Dendritic cell treated with granulocyte-macrophage colony-stimulating factor and Interleukin-4, amounts not matched to agents 40 ng/mL and 50 ng/mL, for 4 days (primary cell): ENCODE measurements around the gene CHST3.
"Not testable (repeated sequence)": the region's sequence is repeated elsewhere in the genome, so short reads cannot be mapped to it uniquely, and the experiment has no call there.

ENCODE experiments used
- H3K27ac Mint-ChIP-seq: one replicate; pipeline ENCODE4 v1.8.0; 2022; ENCODE audit warnings: mild to moderate bottlenecking, mixed read lengths
- H3K27me3 Mint-ChIP-seq: one replicate; pipeline ENCODE4 v1.8.0; 2022; ENCODE audit warnings: mild to moderate bottlenecking, mixed read lengths
- H3K36me3 Mint-ChIP-seq: one replicate; pipeline ENCODE4 v1.8.0; 2022; ENCODE audit warnings: low read depth, mixed read lengths
- H3K4me1 Mint-ChIP-seq: one replicate; pipeline ENCODE4 v1.8.0; 2022; ENCODE audit warnings: low read depth, mixed read lengths
- H3K4me3 Mint-ChIP-seq: one replicate; pipeline ENCODE4 v1.8.0; 2022; ENCODE audit warnings: mild to moderate bottlenecking, moderate library complexity, mixed read lengths
- H3K9me3 Mint-ChIP-seq: one replicate; pipeline ENCODE4 v1.8.0; 2022; ENCODE audit warnings: mixed read lengths
- intact Hi-C: fragments of 100-400 bp; cut with micrococcal nuclease; formaldehyde crosslinking; loops from one replicate; pipeline ENCODE4 v1.15.0; 2022

CHST3 gene

DNA sequence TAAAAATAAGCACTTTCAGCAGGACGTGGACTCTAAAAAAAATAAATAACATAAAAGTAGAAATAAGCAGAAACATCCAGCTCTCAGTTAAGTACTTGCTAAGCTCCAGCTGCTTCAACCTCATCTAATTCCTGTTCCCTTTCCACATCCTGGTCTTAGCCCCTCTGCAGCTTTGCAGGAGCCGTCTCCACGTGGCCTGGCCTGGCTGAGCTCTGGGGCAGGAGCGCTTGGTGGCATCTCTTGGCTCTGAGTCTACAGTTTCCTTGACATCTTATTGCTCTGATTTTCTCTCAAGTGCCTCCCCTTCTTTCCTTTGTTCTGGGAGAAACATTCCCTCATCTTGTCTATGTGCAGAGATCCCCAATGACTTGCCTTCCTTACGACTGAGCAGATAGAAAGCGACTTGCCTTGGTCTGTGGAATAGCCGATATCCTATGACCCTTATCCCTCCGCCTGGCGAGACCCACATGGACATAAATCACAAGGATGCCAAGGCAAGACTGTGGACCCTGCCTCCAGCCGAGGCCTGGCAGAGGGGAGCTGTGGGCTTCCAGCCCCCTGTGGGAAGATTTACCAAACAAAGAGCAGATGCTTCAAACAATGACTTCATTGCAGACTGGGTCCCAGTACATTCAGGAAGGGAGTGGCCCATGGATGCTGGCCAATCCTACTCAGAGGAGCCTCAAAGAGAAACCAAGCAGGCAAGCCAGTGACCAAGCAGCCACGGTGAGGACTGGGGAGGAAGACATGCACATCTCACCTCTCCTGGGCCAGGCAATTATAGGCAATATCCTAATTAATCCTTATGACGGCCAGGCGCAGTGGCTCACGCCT lies 62.3 kb downstream of the CHST3 start:
- no peaks in the 10 kb centered on the region for H3K36me3 Mint-ChIP-seq
- H3K9me3 Mint-ChIP-seq, result no peaks in the 10 kb centered on the region
- H3K27ac Mint-ChIP-seq, result no peak overlapping the region
- H3K4me3 Mint-ChIP-seq, result no peak overlapping the region
- intact Hi-C loops, result no loop called here
- peaks cover 16% of the 10 kb centered on the region for H3K27me3 Mint-ChIP-seq
- H3K4me1 Mint-ChIP-seq, result peaks cover 4% of the 10 kb centered on the region

DNA sequence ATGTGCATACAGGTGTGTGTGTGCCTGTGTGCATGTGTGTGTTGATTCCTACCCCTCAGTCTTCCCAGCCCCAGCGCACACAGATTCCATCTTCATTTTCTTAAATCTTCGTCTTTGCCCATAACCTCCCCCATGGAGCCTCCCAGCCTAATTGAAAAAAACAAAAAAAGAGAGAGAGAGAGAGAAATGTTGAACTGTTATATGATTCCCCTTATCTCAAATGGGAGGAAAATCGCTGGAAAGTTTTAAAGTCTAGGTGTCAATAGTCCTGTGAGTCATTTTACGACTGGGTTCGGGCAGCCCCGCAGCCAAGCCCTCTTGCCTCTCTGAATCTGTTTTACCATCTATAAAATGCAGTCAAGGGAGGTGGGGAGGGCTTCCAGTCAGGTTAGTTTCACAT lies 63.3 kb downstream of the CHST3 start:
- Mint-ChIP-seq H3K9me3 (no peaks in the 10 kb centered on the region), H3K4me3 (no peak overlapping the region), H3K4me1 (peaks cover 3% of the 10 kb centered on the region), H3K27ac (no peak overlapping the region), H3K27me3 (peaks cover 25% of the 10 kb centered on the region), H3K36me3 (no peaks in the 10 kb centered on the region)
- intact Hi-C loops, result no loop called here

DNA sequence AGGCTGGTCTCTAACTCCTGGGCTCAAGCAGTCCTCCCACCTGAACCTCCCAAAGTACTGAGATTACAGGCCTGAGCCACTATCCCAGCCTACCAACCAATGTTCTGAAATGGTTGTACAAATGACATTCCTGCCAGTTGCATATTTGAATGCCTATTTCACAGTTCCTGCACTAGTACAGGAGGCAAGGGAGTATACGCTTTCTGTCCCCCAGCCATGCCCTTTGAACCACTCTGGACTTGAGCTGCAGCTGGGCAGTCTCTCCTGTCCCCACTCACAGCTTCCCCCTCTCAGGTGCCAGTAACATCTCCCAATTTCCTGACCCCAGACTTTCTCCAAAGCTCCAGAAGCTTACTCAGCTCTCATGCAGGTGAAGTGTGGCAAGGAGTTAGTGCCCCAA lies 65.2 kb downstream of the CHST3 start:
- Mint-ChIP-seq H3K36me3 (no peaks in the 10 kb centered on the region), H3K9me3 (no peaks in the 10 kb centered on the region), H3K4me1 (peaks cover 10% of the 10 kb centered on the region), H3K27me3 (peaks cover 24% of the 10 kb centered on the region), H3K4me3 (no peak overlapping the region), H3K27ac (no peak overlapping the region)
- intact Hi-C loops, result no loop called here

DNA sequence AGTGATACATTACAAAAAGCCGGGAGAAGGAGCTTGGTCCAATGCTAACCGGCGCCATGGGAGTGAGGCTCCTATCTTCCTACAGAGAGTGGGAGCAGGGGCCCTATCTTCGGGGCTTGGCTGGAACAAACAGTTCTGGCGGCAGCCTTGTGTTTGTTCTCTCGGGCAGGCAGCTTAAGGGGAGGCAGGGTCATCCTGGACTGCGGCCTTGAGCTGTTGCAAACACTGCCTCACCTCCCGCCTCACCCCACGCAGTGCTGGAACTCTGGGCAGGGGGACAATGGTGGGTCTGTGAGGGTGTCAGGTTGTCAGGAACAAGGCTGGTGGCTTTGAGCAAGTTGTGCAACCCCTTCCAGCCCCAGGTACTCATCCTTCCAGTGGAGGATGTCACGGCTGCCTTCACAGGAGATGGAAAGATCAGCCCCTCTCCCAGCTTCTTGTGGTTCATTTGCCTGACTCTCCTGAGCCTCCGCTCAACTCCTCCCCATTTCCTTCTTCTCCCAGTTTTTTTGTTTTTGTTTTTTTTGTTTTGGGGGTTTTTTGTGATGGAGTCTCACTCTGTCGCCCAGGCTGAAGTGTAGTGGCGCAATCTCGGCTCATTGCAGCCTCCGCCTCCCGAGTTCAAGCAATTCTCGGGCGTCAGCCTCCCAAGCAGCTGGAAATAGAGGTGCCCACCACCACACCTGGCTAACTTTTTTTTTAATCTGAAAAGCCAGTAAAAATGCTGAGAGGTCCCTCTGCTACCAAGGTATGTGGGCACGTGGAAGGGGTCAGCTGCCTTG lies 66.8 kb downstream of the CHST3 start:
- no peak overlapping the region for H3K27ac Mint-ChIP-seq
- no peaks in the 10 kb centered on the region for H3K9me3 Mint-ChIP-seq
- H3K36me3 Mint-ChIP-seq, result no peaks in the 10 kb centered on the region
- peaks cover 11% of the 10 kb centered on the region for H3K4me1 Mint-ChIP-seq
- H3K4me3 Mint-ChIP-seq, result no peak overlapping the region
- peaks cover 17% of the 10 kb centered on the region for H3K27me3 Mint-ChIP-seq
- intact Hi-C loops, result no loop called here

DNA sequence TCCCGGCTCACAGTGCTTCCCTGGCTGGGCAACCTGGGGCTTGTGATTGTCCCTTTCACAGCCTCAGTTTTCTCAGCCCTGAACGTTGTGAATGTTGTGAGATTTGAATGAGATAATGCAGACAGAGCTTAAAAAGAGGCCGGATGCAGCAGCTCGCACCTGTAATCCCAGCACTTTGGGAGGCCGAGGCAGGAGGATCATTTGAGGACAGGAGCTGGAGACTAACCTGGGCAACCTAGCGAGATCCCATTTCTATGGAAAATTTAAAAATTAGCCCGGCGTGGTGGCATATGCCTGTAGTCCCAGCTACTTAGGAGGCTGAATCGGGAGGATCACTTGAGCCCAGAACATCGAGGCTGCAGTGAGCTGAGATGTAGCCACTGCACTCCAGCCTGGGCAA lies 67.5 kb downstream of the CHST3 start:
- Mint-ChIP-seq H3K27ac (no peak overlapping the region), H3K36me3 (no peaks in the 10 kb centered on the region), H3K4me3 (no peak overlapping the region), H3K4me1 (peaks cover 11% of the 10 kb centered on the region), H3K27me3 (peaks cover 17% of the 10 kb centered on the region), H3K9me3 (no peaks in the 10 kb centered on the region)
- intact Hi-C loops, result no loop called here

DNA sequence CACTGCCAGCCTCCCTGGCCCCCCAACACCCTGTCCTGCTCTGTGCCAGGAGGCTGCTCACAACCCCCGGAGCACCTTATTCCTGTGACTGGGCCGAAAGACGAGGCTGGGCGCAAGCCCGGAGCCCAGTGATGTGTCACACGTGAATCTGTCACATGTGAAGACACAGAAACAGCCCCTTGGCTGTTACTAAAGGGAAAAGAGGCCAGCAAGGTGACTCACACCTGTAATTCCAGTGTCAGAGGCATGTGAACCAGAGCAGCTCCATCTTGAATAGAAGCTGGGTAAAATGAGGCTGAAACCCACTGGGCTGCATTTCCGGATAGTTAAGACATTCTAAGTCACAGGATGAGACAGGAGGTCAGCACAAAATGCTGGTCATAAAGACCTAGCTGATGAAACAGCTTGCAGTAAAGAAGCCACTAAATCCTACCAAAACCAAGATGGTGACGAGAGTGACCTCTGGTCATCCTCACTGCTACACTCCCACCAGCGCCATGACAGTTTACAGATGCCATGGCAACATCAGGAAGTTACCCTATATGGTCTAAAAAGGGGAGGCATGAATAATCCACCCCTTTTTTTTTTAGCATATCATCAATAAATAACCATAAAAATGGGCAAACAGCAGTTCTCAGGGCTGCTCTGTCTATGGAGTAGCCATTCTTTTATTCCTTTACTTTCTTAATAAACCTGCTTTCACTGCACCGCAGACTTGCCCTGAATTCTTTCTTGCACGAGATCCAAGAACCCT lies 68.4 kb downstream of the CHST3 start:
- H3K27me3 Mint-ChIP-seq, result peaks cover 17% of the 10 kb centered on the region
- H3K27ac Mint-ChIP-seq, result not testable (repeated sequence)

DNA sequence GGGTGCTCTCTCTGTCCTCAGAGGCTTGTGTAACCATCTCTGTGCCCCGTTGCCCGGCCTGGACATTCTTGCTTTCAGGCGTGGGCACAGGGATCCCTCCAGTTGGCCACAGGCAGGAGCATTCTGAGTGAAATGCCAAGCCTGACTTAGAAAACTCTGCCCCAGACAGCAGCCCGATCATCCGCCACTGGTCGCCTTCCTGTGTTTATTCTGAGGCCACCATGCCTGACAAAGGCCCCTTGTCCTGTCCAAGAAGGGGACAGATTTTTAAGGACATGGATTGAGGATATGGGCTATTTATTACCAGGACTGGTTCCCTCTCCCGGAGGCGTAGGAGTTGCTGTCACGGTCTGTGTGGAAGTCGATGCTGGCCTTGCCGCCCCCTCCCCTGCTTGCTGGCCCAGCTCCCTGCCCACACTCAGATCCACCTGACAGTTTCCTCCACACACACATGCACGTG lies 69.9 kb downstream of the CHST3 start:
- no peak overlapping the region for H3K4me3 Mint-ChIP-seq
- H3K4me1 Mint-ChIP-seq, result peaks cover 11% of the 10 kb centered on the region
- no peak overlapping the region for H3K27ac Mint-ChIP-seq
- H3K27me3 Mint-ChIP-seq, result peaks cover 17% of the 10 kb centered on the region
- no peaks in the 10 kb centered on the region for H3K9me3 Mint-ChIP-seq
- intact Hi-C loops, result no loop called here
- H3K36me3 Mint-ChIP-seq, result no peaks in the 10 kb centered on the region

More for the DNA sequence above, 68.4 kb downstream of the CHST3 start:
- H3K36me3 Mint-ChIP-seq, H3K4me3 Mint-ChIP-seq, H3K9me3 Mint-ChIP-seq, intact Hi-C loops: not testable (repeated sequence)
- H3K4me1 Mint-ChIP-seq, result peaks cover 11% of the 10 kb centered on the region

DNA sequence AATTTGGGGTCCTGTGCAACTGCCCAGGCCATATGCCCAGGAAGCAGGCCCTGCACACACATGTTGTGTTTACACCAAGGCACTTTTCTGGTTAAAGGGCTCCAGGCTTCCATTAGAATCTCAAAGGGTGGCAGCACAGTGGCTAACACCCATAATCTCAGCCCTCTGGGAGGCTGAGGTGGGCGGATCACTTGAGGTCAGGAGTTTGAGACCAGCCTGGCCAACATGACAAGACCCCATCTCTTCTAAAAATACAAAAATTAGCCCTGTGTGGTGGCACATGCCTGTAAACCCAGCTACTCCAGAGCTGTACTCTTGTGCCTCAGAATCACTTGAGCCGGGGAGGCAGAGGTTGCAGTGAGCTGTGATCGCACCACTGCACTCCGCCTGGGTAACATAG lies 70.6 kb downstream of the CHST3 start:
- H3K4me1 Mint-ChIP-seq, result peaks cover 11% of the 10 kb centered on the region
- H3K4me3 Mint-ChIP-seq, result no peak overlapping the region
- H3K27me3 Mint-ChIP-seq, result peaks cover 17% of the 10 kb centered on the region
- no peaks in the 10 kb centered on the region for H3K36me3 Mint-ChIP-seq
- H3K27ac Mint-ChIP-seq, result no peak overlapping the region
- no peaks in the 10 kb centered on the region for H3K9me3 Mint-ChIP-seq
- intact Hi-C loops, result no loop called here

DNA sequence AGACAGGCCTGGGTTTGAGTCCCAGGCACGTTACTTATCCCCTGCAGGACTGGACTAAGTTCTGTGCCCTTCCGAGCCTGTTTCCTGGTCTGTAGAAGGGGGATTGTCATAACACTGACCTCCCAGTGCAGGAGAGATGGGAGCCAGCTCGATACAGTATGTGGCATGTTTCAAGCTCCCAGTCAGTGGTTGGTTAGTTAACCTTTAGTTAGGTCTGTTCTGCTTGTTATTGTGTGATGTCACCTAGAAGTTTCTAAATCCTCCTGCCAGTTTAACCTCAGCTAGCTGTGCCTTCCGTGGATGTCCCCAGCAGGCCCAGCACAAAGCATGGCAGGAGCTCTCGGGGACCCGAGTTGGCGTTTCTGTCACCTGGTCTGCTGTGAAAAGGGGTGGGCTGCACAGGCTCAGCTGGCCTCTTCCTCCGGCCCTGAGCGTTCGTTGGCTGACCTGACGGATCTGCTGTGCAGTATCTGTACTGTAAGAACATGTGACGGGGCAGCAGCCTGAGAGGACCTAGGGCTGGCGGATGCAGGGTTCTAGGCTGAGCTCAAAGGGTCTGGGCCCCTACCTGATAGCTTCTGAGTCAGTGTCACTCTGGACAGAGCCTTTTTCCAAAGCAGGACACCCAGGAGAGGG lies 71.2 kb downstream of the CHST3 start:
- Mint-ChIP-seq H3K27ac (no peak overlapping the region), H3K27me3 (peaks cover 19% of the 10 kb centered on the region), H3K4me3 (no peak overlapping the region), H3K9me3 (no peaks in the 10 kb centered on the region), H3K4me1 (peaks cover 9% of the 10 kb centered on the region), H3K36me3 (no peaks in the 10 kb centered on the region)
- intact Hi-C loops, result no loop called here

DNA sequence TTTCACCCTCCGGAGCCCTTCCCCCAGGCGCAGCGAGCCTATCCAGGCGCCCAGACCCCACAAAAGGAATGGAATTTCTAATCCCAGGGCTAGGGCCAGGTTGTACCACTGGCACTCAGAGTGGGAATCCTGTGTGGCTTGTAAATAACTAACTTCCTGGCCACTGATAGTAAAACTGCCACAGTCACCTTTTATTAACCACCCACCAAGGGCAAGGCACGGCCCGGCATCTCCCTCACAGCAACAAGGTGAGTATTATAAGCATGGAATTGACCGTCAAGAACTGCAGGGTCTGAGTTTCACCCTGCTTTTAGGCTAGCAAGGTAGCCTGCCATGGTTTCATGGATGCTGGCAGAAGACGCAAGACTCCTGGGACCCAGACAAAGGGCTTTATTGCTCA lies 73.1 kb downstream of the CHST3 start:
- Mint-ChIP-seq H3K36me3 (no peaks in the 10 kb centered on the region), H3K27ac (no peak overlapping the region), H3K27me3 (peaks cover 5% of the 10 kb centered on the region), H3K4me1 (peaks cover 8% of the 10 kb centered on the region), H3K9me3 (no peaks in the 10 kb centered on the region), H3K4me3 (no peak overlapping the region)
- intact Hi-C loops, result no loop called here

DNA sequence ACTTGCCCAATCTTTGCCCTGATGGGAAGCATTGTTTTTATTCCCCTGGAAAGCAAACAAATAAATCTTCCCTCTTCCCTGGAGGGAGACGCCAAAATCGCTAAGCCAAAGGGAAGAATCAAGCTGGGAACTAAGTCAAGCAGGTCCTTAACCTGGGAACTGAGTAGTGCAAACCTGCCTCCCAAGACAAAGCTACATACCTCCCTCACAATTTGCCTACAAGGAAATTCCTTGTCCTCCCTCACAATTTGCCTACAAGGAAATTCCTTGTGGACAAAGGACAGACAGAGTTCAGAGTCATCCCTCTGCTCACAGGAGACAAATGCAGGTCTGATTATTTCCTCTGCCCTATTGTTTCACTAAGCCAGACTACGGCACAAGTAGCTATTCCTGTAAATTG lies 73.6 kb downstream of the CHST3 start:
- Mint-ChIP-seq H3K4me3 (no peak overlapping the region), H3K36me3 (no peaks in the 10 kb centered on the region), H3K4me1 (peaks cover 8% of the 10 kb centered on the region), H3K27ac (no peak overlapping the region), H3K9me3 (no peaks in the 10 kb centered on the region), H3K27me3 (peaks cover 8% of the 10 kb centered on the region)
- intact Hi-C loops, result no loop called here

DNA sequence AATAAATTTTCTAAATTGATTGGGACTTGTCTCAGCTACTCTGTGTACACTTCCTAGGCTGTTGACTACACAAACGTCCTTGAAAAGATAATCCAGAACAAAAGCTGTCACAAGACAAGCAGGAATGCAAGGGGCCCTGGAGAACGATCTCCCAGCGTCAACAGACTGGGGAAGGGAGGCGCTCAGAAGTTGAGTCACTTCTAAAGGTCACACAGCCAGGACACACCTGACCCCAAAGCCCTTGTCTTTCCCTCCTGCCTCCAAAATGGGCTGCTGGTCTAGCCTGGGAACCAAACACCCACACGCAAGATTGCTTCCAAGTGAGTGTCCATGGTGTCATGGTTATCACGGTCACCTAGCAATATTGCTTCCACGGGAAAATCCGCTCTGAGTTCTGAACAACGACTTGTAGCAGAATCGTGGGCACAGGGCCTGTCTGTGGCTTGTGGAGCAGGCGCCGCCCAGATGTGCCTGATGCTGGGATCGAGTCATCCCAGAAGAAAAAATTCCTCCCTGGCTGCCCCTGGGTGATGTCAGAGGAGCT lies 74.3 kb downstream of the CHST3 start:
- H3K36me3 Mint-ChIP-seq, result no peaks in the 10 kb centered on the region
- intact Hi-C loops, result no loop called here
- H3K27me3 Mint-ChIP-seq, result peaks cover 11% of the 10 kb centered on the region
- H3K27ac Mint-ChIP-seq, result no peak overlapping the region
- H3K4me1 Mint-ChIP-seq, result peaks cover 8% of the 10 kb centered on the region
- H3K4me3 Mint-ChIP-seq, result no peak overlapping the region
- H3K9me3 Mint-ChIP-seq, result no peaks in the 10 kb centered on the region

DNA sequence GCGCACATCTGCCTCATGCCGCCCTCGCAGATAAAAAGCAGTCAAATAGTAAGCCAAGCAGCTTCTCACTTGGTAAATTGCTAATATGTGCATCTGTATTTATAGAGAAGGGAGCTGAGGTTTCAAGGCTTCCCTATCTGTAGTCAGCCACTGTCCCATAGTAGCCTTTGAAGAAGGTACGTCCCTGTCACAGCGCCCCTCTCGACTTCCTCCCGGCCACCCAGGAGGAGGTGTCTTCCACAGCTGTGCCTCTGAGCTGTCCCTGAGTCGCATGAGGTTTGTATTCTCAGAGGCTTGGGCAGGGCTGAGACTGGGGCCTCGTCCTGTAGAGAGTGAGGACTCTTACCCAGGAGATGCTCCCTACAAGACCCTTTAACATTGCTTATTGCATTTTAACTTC lies 75.2 kb downstream of the CHST3 start:
- no peak overlapping the region for H3K4me3 Mint-ChIP-seq
- H3K27ac Mint-ChIP-seq, result no peak overlapping the region
- H3K4me1 Mint-ChIP-seq, result peaks cover 2% of the 10 kb centered on the region
- H3K27me3 Mint-ChIP-seq, result peaks cover 11% of the 10 kb centered on the region
- H3K36me3 Mint-ChIP-seq, result no peaks in the 10 kb centered on the region
- intact Hi-C loops, result no loop called here
- no peaks in the 10 kb centered on the region for H3K9me3 Mint-ChIP-seq
